Activated CD8-positive, alpha-beta memory T cell treated with anti-CD3 and anti-CD28 coated beads, Interleukin-2, amount 10 ng/mL, durations not matched to agents 7 days and 5 days (primary cell): ENCODE results near the gene ITGAX. TPM values are rescaled to one million over a fixed set of nuclear protein-coding genes. Genes with fewer than 3 reads are reported as not detected.

Experiments
- ATAC-seq: fragments of 150-1000 bp; cut with Tn5 transposase; one replicate; pipeline ENCODE4 v1.10.0; 2021; ENCODE audit warnings: moderate library complexity
- CTCF ChIA-PET: fragments of 350-600 bp; sonication (Branson Sonifier 250); formaldehyde crosslinking; loops from one replicate; lab custom pipeline; 2021; ENCODE audit warnings: antibody characterized with exemption; lab: Charles Lee
- DNase-seq: peaks from one replicate; pipeline ENCODE4 v3.0.0-alpha.2; 2020
- H3K27ac Mint-ChIP-seq: one replicate; pipeline ENCODE4 v1.8.0; 2021; ENCODE audit warnings: mild to moderate bottlenecking, mixed read lengths
- H3K27me3 Mint-ChIP-seq: one replicate; pipeline ENCODE4 v1.8.0; 2021; ENCODE audit warnings: mixed read lengths
- H3K36me3 Mint-ChIP-seq: one replicate; pipeline ENCODE4 v1.8.0; 2021; ENCODE audit warnings: mild to moderate bottlenecking, mixed read lengths
- H3K4me1 Mint-ChIP-seq: one replicate; pipeline ENCODE4 v1.8.0; 2021; ENCODE audit warnings: mixed read lengths
- H3K4me3 Mint-ChIP-seq: one replicate; pipeline ENCODE4 v1.8.0; 2021; ENCODE audit warnings: mild to moderate bottlenecking, moderate library complexity, mixed read lengths
- H3K9me3 Mint-ChIP-seq: one replicate; pipeline ENCODE4 v1.8.0; 2022; ENCODE audit warnings: low read depth, mixed read lengths
- total RNA-seq, 2 experiments: library from RNA; stranded (reverse); gene quantifications; one replicate each; pipeline ENCODE4 v1.2.3, GENCODE V29; 2021

Gene ITGAX
- total RNA-seq, 2 experiments from 2014 or later = 56.8 to 62.0 TPM

- ATAC-seq (no peak), DNase-seq (no peak)
- Mint-ChIP-seq H3K27ac (peak overlapping the region; percentile 76), H3K9me3 (no peaks in the 10 kb centered on the region), H3K4me3 (no peak overlapping the region), H3K36me3 (peaks cover 5% of the 10 kb centered on the region), H3K4me1 (peaks cover 83% of the 10 kb centered on the region), H3K27me3 (peaks cover 8% of the 10 kb centered on the region)
- CTCF ChIA-PET = interaction anchor here (0.9 kb wide), 1 partner anchor 150 kb away, joined by 3 read pairs; no protein-coding TSS in a partner anchor
Measured at GRCh38 chr16:31352376-31353115, 2.4 kb upstream of the ITGAX start.

GRCh38 chr16:31355431-31356100 lies 590 bp downstream of the ITGAX start:
- peaks cover 9% of the 10 kb centered on the region for H3K36me3 Mint-ChIP-seq
- ATAC-seq = no peak
- H3K27me3 Mint-ChIP-seq = no peaks in the 10 kb centered on the region
- CTCF ChIA-PET = interaction anchor here (1.3 to 3.9 kb wide), 4 partner anchors 8 to 105 kb away, joined by 3 to 21 read pairs (median 3); no protein-coding TSS in a partner anchor
- DNase-seq = no peak
- H3K9me3 Mint-ChIP-seq = no peaks in the 10 kb centered on the region
- peak overlapping the region; percentile 45 for H3K4me3 Mint-ChIP-seq
- H3K4me1 Mint-ChIP-seq = peaks cover 64% of the 10 kb centered on the region
- H3K27ac Mint-ChIP-seq = peak overlapping the region; percentile 93

DNA sequence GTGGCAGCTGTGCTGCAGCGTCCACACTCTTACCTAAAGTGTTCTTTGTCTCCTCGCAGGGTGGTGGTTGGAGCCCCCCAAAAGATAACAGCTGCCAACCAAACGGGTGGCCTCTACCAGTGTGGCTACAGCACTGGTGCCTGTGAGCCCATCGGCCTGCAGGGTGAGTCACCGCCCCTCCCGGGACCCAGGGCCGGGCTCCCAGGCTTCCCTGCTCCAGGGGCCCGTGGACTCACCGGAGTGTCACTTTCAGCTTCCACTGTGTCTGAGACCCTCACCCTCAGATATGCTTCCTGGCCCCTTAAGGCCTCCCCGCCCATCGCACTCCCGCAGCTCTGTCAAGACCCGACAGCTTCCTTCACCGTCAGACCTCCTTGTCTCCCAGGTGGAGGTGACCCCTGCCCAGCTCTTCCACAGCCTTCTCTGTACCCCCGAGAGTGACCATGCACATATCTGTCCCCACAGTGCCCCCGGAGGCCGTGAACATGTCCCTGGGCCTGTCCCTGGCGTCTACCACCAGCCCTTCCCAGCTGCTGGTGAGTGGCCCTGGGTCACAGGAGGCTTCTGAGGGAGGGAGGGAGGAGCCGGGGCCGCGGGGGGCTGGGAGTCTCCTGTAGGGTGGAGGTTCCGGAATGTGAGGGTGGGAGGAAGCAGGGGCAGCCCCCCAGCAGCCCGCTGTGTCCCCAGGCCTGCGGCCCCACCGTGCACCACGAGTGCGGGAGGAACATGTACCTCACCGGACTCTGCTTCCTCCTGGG lies 1.8 kb downstream of the ITGAX start:
- Mint-ChIP-seq H3K9me3 (no peaks in the 10 kb centered on the region), H3K36me3 (peaks cover 9% of the 10 kb centered on the region), H3K27ac (peak overlapping the region; percentile 50), H3K4me3 (peak overlapping the region; percentile 46), H3K27me3 (no peaks in the 10 kb centered on the region), H3K4me1 (peaks cover 56% of the 10 kb centered on the region)
- CTCF ChIA-PET = interaction anchor here (0.6 to 3.9 kb wide), 4 partner anchors 26 to 156 kb away, joined by 3 to 21 read pairs (median 3); no protein-coding TSS in a partner anchor
- ATAC-seq = no peak
- no peak for DNase-seq

DNA sequence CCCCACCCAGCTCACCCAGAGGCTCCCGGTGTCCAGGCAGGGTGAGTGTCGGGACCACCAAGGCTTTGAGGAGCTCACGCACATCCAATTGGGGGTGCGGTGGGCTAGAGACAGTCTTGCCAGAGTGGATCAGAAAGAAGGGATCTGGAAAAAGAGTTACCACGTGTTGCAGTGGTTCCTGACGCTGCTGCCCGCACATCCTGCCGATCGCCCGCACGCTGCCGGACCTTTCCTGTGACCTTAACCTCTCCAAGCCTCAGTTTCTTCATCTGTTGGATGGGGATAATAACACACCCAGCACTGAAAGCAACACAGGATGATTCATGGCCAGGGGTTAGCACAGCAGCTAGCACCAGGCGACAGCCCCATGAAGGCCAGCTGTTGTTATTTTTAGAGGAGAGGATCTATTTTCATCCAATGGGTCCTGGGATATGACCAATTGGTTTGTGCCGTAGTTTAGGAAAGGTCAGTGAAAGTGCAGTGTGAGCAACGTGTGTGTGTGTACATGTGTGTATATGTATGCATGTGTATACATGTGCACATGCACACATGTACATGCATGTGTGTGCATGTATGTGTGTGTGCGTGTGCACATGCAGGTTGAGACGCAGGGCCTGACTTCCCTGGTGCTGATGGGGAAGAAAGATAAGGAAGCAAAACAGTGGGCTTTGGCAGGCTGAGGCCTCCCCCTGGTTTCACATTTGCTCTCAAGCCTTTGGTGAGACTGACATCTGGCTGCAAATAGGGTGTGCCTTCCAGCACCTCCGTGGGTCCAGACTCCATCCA lies 2.5 kb downstream of the ITGAX start:
- Mint-ChIP-seq H3K9me3 (no peaks in the 10 kb centered on the region), H3K36me3 (peaks cover 9% of the 10 kb centered on the region), H3K4me3 (peak overlapping the region; percentile 1), H3K4me1 (peaks cover 49% of the 10 kb centered on the region), H3K27ac (peak overlapping the region; percentile 73), H3K27me3 (no peaks in the 10 kb centered on the region)
- no peak for ATAC-seq
- CTCF ChIA-PET = interaction anchor here (0.8 to 3.9 kb wide), 2 partner anchors 25 to 157 kb away, joined by 3 to 21 read pairs; no protein-coding TSS in a partner anchor
- DNase-seq = no peak

DNA sequence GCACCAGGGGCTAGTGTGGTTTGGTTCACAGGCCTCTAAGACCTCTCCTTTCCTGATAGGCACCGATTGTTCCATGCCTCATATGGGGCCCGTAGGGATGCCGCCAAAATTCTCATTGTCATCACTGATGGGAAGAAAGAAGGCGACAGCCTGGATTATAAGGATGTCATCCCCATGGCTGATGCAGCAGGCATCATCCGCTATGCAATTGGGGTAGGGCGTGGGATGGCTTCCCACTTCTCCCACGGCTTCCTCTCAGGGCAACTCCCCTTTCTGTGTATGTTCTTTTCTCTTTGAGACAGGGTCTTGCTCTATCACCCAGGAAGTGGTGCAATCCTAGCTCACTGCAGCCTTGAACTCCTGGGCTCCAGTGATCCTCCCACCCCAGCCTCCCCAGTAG lies 5.3 kb downstream of the ITGAX start:
- ATAC-seq (no peak), DNase-seq (no peak)
- CTCF ChIA-PET = interaction anchor here (1.6 kb wide), 1 partner anchor 111 kb away, joined by 3 read pairs; no protein-coding TSS in a partner anchor
- Mint-ChIP-seq H3K4me3 (no peak overlapping the region), H3K27ac (no peak overlapping the region), H3K36me3 (peaks cover 17% of the 10 kb centered on the region), H3K27me3 (no peaks in the 10 kb centered on the region), H3K4me1 (peaks cover 40% of the 10 kb centered on the region), H3K9me3 (no peaks in the 10 kb centered on the region)

DNA sequence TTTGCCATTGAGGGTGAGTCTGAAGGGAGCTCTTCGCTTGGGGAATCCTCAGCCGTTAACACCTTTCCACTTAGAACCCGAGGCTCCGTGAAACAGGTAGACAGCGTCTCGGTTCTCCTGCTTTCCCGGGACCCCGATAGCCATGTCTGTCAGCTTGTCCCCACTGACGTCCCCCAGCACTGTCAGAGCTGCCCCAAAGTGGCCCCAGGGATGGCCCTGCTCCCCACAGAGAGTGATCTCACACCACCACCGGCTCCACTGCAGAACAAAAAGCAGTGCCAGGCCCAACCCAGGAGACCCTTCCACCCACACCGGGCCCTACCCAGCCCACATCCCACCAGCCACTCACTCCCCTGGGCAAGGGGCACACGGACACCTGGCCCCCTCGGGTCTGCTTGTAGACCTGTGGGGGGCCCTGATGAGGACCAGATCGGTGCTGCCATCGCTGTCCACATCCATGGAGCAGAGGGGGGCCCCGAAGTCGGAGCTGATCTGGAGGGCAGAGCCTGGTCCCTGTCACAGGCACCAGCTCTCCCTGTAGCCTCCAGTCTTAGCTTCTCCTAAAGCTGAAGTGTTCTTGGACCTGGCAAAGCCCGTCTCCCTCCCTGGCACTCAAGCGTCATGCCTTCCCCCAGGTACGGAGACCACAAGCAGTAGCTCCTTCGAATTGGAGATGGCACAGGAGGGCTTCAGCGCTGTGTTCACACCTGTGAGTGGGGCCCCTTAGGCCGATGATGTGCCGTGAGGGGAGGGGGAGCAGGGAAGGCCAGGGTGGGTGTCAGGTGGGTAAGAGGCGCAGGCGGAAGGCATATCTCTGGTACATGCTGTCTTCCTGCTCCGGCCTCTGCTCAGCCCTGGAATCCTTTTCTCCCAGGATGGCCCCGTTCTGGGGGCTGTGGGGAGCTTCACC lies 6.5 kb downstream of the ITGAX start:
- DNase-seq (no peak), ATAC-seq (no peak)
- H3K27me3 Mint-ChIP-seq = no peaks in the 10 kb centered on the region
- peaks cover 18% of the 10 kb centered on the region for H3K36me3 Mint-ChIP-seq
- H3K4me3 Mint-ChIP-seq = no peak overlapping the region
- CTCF ChIA-PET = interaction anchor here (1.1 to 1.6 kb wide), 3 partner anchors 21 to 151 kb away, joined by 3 to 5 read pairs (median 3); no protein-coding TSS in a partner anchor
- no peaks in the 10 kb centered on the region for H3K9me3 Mint-ChIP-seq
- peaks cover 40% of the 10 kb centered on the region for H3K4me1 Mint-ChIP-seq
- H3K27ac Mint-ChIP-seq = no peak overlapping the region

DNA sequence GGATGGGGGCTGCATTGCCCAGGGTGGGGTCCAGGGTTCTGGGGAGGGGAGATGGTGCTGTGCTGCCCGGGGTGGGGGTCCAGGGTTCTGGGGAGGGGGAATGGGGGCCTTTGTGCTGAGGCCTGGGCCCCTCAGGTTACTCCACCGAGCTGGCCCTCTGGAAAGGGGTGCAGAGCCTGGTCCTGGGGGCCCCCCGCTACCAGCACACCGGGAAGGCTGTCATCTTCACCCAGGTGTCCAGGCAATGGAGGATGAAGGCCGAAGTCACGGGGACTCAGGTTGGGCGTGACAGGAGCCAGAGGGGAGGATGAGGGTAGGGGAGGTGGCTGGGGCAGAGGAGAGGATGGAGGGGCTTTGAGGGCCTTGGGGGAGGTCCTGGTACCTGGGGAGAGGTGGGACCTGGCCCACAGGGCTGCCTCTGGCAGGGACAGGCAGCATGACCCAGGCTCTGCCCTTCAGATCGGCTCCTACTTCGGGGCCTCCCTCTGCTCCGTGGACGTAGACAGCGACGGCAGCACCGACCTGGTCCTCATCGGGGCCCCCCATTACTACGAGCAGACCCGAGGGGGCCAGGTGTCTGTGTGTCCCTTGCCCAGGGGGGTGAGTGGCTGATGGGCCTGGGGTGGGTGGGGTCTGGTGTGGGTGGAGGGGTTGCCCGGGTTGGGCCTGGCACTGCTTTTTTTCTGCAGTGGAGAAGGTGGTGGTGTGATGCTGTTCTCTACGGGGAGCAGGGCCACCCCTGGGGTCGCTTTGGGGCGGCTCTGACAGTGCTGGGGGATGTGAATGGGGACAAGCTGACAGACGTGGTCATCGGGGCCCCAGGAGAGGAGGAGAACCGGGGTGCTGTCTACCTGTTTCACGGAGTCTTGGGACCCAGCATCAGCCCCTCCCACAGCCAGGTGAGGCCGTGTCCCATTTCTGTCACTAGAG lies 7.8 kb downstream of the ITGAX start:
- CTCF ChIA-PET = interaction anchor here (1.2 to 1.3 kb wide), 2 partner anchors 61 to 80 kb away, joined by 3 to 5 read pairs; partner anchors contain the start of gene ZNF843
- Mint-ChIP-seq H3K4me3 (no peak overlapping the region), H3K4me1 (peaks cover 40% of the 10 kb centered on the region)

DNA sequence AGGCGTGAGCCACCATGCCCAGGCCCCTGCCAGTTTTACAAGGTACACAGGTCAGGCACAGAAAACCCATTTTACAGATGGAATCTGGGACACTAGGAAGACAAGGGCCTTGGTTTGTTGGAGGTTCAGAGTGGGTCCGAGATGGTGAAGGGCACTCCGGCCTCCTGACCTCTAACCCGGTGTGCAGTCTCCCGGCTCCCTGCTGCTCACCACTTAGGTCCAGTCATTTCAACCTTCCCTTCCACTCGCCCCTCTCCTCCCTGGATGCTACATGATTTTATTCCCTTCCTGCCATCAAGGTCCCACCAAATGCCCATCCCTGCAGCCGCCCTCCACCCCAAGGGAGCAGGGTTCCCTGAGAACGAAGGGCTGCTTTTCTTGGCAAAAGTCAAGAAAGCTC lies 8.7 kb downstream of the ITGAX start:
- Mint-ChIP-seq H3K4me1 (peaks cover 39% of the 10 kb centered on the region), H3K4me3 (no peak overlapping the region), H3K27ac (no peak overlapping the region), H3K9me3 (no peaks in the 10 kb centered on the region), H3K36me3 (peaks cover 20% of the 10 kb centered on the region), H3K27me3 (no peaks in the 10 kb centered on the region)
- ATAC-seq (no peak), DNase-seq (no peak)
- CTCF ChIA-PET = interaction anchor here (1.0 to 1.3 kb wide), 3 partner anchors 8 to 79 kb away, joined by 3 to 5 read pairs (median 3); partner anchors contain the start of genes ITGAX and ZNF843

More for the DNA sequence above, 7.8 kb downstream of the ITGAX start:
- peaks cover 19% of the 10 kb centered on the region for H3K36me3 Mint-ChIP-seq
- H3K27ac Mint-ChIP-seq = no peak overlapping the region
- no peaks in the 10 kb centered on the region for H3K27me3 Mint-ChIP-seq
- ATAC-seq = no peak
- no peaks in the 10 kb centered on the region for H3K9me3 Mint-ChIP-seq
- no peak for DNase-seq

GRCh38 chr16:31364421-31364820 lies 9.4 kb downstream of the ITGAX start:
- CTCF ChIA-PET = interaction anchor here (1.0 to 2.7 kb wide), 3 partner anchors 9 to 78 kb away, joined by 3 to 8 read pairs (median 3); partner anchors contain the start of genes ITGAX and ZNF843
- Mint-ChIP-seq H3K9me3 (no peaks in the 10 kb centered on the region), H3K4me1 (peaks cover 39% of the 10 kb centered on the region), H3K27me3 (no peaks in the 10 kb centered on the region), H3K36me3 (peaks cover 20% of the 10 kb centered on the region), H3K27ac (peak overlapping the region; percentile 23), H3K4me3 (no peak overlapping the region)
- DNase-seq (no peak), ATAC-seq (no peak)

GRCh38 chr16:31365131-31365865 lies 10.3 kb downstream of the ITGAX start:
- DNase-seq = peak; percentile 57
- no peaks in the 10 kb centered on the region for H3K9me3 Mint-ChIP-seq
- CTCF ChIA-PET = interaction anchor here (0.5 to 2.7 kb wide), 5 partner anchors 17 to 154 kb away, joined by 3 to 8 read pairs (median 3); no protein-coding TSS in a partner anchor

More at GRCh38 chr16:31365131-31365865, 10.3 kb downstream of the ITGAX start:
- Mint-ChIP-seq H3K36me3 (peaks cover 20% of the 10 kb centered on the region), H3K4me1 (peaks cover 39% of the 10 kb centered on the region), H3K27me3 (no peaks in the 10 kb centered on the region), H3K27ac (peak overlapping the region; percentile 62), H3K4me3 (no peak overlapping the region)
- ATAC-seq = peak; percentile 89
